GM19240 (cell line): ENCODE results near the gene COL12A1.
A peak's percentile ranks its signal among the peaks of the same experiment; 100 is the strongest.

Experiments used
- DNase-seq: peaks from one replicate; pipeline ENCODE4 v3.0.0; 2011; ENCODE audit warnings: low spot score; ENCODE audit not compliant: insufficient read length

The COL12A1 gene

DNA sequence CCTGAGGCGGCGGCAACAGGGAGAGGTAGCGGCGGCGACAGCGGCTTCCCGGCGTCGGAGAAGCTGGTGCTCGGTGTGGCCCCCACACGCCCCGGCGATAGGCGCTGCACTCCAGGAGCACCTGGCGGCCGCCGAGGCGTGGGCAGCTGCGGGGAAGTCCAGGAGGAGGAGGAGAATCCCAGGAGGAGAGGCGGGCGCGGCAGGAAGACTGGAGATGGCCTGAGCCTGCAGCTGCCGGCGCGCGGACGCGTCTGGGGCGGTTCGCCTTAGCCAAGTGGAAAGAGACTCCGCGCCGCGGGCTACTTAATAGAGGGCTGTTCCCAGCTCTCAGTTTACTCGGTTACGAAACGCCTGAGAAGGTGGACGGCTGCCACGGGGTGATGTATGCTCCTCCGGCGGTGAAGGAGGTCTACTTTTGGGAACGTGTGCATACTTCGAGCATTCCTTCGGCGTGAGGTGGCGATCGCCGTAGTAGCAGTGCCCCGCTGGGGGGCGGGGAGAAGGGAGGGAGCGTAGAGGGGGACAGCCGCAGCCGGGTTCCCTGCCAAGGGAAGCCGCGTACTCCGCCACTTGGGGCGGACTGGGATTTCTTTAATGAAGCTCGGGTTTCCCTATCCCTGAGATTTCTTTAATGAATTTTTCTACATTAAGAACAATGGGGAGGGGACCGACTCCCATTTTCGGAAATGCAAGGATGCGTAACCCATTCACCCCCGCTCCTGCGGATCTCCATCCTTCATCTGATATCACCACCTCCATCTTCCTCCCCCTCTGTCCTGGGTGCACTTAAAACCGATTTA lies at the start of gene COL12A1:
Gene COL12A1 (minus strand): TSS at position 278 of the 800 bp plus-strand sequence. CDS start 3,261 bp downstream, outside the sequence.
- no peak for DNase-seq

DNA sequence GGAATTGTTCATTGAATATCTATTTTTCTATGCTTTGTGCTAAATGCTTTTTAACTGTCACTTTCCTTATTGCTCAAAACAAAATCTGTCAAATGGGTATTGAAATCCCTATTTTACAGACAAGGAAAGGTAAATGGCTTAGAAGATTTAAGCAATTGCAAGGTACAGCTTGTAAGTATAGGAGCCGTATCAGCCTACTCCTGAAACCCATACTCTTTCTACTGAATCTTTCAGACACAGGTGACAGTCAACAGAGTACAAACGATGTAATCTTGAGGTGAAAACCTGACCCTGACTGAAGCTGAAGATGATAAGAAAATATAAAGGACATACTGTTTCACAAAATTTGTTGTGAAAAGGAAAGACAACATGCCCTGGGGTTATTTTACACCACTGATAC lies 44.7 kb upstream of the COL12A1 start:
- no peak for DNase-seq

DNA sequence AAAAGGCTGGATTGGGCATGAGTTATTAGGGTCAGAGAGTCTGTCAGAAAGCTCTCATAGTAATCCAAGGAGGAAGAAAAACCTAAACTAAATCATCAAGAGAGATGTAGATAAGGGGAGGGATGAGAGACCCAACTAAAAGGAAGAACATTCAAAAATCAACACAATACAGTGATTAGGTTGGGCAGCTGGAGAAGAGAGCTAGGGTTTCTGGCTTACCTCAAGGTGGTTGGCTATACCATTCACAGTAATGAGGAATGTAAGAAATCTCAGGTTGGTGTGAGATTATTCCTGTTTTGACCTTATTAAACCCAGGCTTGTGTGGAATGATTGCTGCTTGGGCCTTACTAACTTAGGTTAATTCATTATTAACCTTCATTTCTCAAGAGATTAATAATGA lies 44.0 kb upstream of the COL12A1 start:
- DNase-seq: no peak

GRCh38 chr6:75246386-75246785 lies 40.5 kb upstream of the COL12A1 start:
- no peak for DNase-seq

- DNase-seq: no peak
Measured at GRCh38 chr6:75244063-75244584, 38.3 kb upstream of the COL12A1 start.

GRCh38 chr6:75243333-75244062 lies 37.6 kb upstream of the COL12A1 start, which contains the start of gene COX7A2:
COX7A2 (minus strand) TSS chr6:75243801; CDS start chr6:75243734, 67 bp downstream.
- DNase-seq: peak; percentile 29

DNA sequence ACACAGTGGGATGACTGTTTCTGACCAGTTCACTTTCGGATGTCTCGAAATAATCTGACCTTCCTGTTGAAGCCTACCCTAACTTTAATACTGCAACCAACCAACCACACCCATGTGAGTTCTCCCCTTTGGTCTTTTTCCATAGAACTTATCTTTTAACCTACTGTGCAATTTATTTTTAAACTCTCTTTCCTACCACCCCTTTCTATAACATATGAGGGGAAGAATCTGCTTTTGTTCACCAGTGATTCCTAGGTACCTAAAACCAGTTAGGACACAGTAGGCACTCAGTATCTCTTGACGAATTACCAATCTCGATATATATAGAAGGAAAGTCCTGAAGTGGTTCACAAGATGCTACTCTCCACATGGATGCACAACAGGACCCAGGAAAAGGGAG lies 30.8 kb upstream of the COL12A1 start:
- DNase-seq: no peak

GRCh38 chr6:75235271-75235670 lies 29.4 kb upstream of the COL12A1 start:
- DNase-seq: no peak

DNA sequence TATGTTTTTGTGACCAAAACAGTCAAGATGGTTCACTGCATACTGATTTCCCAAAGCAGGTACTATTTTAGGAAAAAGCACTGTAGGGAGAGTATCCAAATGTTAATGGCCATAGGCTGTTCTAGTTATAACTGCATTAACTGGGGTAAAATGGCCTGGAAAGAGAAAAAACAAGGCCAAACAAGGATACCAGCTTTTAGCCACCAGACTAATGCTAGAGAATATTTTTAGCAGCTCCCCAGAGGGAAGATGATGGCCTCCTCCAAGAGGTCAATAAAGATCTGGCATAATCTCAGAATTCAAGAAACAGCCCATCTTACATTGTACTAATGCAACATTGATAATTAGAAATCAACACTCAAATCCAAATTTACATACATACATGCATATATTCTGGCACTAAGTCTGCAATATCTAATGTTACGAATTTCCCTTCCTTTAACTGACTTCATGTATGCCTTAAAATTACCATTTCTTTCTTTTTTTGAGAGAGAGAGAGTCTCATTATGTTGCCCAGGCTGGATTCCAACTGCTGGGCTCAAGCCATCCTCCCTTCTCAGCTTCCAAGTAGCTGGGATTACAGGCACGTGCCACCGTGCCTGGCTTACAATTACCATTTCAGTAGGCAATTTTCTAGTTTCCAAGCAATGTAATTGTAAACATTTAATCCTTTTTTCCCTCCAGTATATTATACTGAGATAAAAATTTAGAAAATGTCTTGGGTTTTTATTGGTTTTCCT lies 28.4 kb upstream of the COL12A1 start:
- no peak for DNase-seq

DNA sequence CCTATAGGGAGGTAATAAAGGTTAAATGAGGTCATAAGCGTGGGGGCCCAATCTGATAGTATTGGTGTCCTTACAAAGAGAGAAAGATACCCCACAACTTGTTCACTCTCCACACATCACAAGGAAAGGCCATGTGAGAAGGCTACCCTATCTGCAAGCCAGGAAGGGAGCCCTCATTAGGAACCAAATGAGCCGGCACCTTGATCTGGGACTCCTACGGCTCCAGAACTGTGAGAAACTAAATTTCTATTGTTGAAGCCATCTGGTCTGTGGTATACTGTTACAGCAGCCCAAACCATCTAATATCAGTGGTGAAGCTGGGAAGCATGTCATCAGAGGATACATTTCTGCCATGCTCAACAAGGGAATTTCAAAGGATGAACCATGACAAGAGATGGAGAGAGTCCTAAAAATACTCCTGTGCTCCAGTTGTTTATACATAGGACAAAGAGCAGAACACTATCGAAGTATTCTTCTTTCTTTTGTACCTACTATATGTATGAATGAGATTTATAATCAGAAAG lies 27.3 kb upstream of the COL12A1 start:
- no peak for DNase-seq

- no peak for DNase-seq
Measured at GRCh38 chr6:75230484-75231325, 24.9 kb upstream of the COL12A1 start.

DNA sequence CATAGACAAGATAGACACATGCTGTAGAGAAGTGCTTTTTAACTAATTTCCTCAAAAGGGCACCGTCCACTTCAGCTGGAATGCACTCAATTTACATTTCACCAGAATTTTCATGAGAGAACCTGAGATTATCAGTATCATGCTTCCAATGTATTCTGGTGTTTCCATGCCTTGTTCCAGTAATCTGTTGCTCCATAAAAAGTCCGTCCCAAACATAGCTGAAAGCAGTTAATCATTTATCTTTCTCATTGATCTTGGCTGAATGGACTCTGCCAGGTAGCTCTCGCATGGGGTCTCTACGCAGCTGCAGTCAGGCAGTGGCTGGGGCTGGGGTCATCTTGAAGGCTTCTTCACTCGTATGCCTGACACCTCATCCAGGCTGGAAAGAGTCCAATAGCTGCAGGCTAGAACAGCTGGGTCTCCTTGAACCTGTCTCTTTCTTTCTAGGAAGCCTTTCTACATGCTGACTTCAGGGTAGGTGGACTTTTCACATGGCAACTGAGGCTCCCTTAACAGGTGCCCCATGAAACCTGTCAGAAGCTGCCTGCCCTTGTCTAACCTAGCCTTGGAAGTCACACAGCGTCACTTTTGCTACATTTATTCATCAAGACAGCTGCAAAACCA lies 18.6 kb upstream of the COL12A1 start:
- no peak for DNase-seq

DNA sequence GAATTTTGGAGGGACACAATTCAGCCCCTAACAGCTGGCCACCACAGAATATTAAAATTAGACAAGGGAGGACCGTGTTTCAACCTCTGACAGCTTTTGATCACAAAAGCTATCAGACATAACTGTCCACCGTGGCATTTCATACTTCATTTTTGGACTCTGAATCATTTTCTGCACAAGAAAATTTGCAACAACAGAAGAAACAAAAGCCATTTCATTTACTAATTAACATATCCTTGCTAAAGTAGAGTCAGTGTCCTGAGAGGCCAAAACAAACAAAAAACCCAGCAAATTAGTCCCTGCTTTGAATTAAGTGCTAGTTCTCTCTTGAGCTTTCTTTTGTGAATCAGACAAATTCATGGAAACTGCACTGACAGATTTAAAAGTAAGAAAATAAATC lies 17.6 kb upstream of the COL12A1 start:
- no peak for DNase-seq

DNA sequence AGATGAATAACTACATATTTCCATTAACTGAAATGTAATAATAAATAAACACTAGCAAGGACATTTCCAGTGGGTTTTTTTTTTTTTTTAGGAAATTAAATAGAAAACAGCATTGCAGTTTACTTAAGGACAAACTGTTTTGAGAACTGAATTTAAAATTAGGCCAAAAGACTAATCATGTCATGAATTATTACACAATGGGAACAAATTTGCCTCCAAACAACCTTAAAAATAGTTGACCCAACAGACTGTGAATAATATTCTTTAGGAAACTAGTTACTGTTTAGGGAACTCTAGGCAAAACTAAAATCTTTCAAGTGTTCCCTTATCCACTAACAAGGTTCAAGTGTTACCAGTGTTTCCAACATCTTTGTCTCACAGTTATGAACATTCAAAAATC lies 16.4 kb upstream of the COL12A1 start:
- no peak for DNase-seq

- DNase-seq: no peak
Measured at GRCh38 chr6:75221116-75221515, 15.3 kb upstream of the COL12A1 start.

DNA sequence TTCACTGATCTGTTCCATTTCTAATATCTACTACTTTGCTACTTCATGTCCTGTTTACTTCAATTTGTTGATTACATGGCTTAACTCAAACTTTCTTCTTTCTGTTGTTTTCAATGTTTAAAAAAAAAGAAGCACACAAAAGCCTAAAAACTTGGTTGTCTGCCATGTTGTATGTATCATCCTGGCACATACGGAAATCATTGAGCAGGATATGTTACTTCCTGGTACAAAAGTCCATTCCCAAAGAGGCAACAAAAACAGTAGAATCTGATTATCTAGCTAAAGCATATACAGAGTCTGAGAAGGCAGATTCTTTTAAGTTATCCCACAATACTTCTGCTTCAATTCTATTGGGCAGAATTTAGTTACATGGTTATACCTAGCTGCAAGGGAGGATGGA lies 14.5 kb upstream of the COL12A1 start:
- no peak for DNase-seq

- DNase-seq: no peak
Measured at GRCh38 chr6:75219263-75219662, 13.4 kb upstream of the COL12A1 start.

DNA sequence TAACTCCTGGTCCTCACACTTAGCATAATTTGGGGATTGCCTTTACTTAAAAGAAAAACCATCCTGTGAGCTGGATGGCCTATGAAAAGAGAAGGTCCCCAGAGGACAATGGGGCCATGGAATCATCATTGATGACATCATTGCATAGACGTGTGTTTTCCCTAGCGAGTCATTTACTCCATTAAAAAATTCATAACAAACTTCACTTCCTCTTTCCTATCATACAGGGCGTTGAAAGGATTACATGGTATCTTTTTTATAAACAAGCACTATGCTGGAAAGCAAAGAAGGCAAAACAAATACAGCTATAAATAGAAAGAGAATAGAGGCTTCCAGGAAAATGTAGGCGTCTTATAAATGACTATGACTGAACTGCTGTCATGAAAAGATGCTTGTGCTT lies 11.3 kb upstream of the COL12A1 start:
- no peak for DNase-seq

DNA sequence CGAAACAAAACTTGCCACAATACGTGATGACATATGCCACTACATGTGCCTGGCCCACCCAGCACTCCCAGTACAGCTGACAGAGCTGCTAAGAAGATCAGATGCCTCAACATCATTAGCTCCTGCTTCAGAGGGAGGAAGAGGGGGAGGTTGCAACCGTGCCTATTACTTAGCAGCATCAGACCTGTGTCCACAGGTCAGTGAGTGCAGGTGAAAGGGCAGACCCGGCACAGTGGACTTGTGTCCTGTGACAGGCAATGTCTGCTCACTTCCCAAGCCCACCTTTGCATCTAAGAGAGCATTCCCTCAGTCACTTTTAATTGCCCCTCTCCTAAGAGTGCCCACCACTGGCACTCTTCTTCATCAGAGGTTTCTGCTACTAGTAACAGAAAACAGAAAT lies 9.4 kb upstream of the COL12A1 start:
- DNase-seq: no peak

GRCh38 chr6:75213732-75214131 lies 7.9 kb upstream of the COL12A1 start:
- DNase-seq: no peak
